Stomach (tissue), 9 donors: Measurements from ENCODE around the gene GPX5. TPM values are rescaled to one million over a fixed set of nuclear protein-coding genes. Genes with fewer than 3 reads are reported as not detected.
A peak's percentile ranks its signal among the peaks of the same experiment; 100 is the strongest.

Experiments
- DNase-seq, 2 donors: peaks; one replicate each; pipeline versions ENCODE4 v3.0.0 to v3.0.0-alpha.2; 2013 to 2019
- H3K27ac ChIP-seq, 5 donors: fragments of 200-600 bp in 4 of 5; sonication (generic) in 4 of 5; one replicate each; pipeline ENCODE4 v1.5.1; 2013 to 2019; ENCODE audit warnings: mild to moderate bottlenecking in 1 of 5, moderate library complexity in 1 of 5
- H3K27me3 ChIP-seq, 3 donors: fragments of 200-600 bp; sonication (generic); one replicate each; pipeline ENCODE4 v1.5.1; 2017 to 2019; ENCODE audit warnings: mixed run types in 1 of 3
- H3K36me3 ChIP-seq, 4 donors: fragments of 200-600 bp; sonication (generic); 1 replicate in 3 of 4; 2 replicates in 1 of 4; pipeline ENCODE4 v1.5.1; 2016 to 2019
- H3K4me1 ChIP-seq, 4 donors: fragments of 200-600 bp; sonication (generic); one replicate each; pipeline ENCODE4 v1.5.1; 2016 to 2019
- H3K4me3 ChIP-seq, 4 donors: fragments of 200-600 bp; sonication (generic) in 3 of 4; one replicate each; pipeline ENCODE4 v1.5.1; 2016 to 2019; ENCODE audit warnings: mild to moderate bottlenecking in 1 of 4
- H3K9me3 ChIP-seq, 4 donors: fragments of 200-600 bp; sonication (generic); one replicate each; pipeline ENCODE4 v1.5.1; 2016 to 2019
- CTCF ChIP-seq, 7 experiments: fragments of 450-650 bp in 4 of 7; fragments of 200-600 bp in 3 of 7; sonication (generic) in 3 of 7; IDR thresholded peaks; one replicate each; pipeline ENCODE4 v1.5.1; 2016 to 2019; ENCODE audit warnings: antibody characterized with exemption in 7 of 7, control low read depth in 2 of 7, mild to moderate bottlenecking in 1 of 7
- EP300 ChIP-seq: sonication (generic); formaldehyde crosslinking; IDR thresholded peaks from one replicate; pipeline ENCODE4 v1.6.1; 2017; ENCODE audit warnings: antibody characterized with exemption
- POLR2A ChIP-seq, 4 donors: fragments of 450-650 bp; IDR thresholded peaks; one replicate each; pipeline ENCODE4 v1.6.1; 2016; ENCODE audit warnings: antibody characterized with exemption in 4 of 4, control low read depth in 2 of 4, mild to moderate bottlenecking in 1 of 4, moderate library complexity in 1 of 4
- POLR2AphosphoS5 ChIP-seq, 3 donors: sonication (generic); formaldehyde crosslinking; IDR thresholded peaks; one replicate each; pipeline ENCODE4 v1.6.1; 2016; ENCODE audit warnings: antibody characterized with exemption in 3 of 3
- WGBS, 5 donors: extraction: QIAGEN DNeasy Blood & Tissue Kit in 3 of 5; methylation state at CpG; one replicate each; pipeline versions ENCODE4 v1.1.5 to v1.1.7; 2013 to 2018; 5-methylcytosine and 5-hydroxymethylcytosine counted together
- intact Hi-C: fragments of 100-400 bp; cut with DNase I; formaldehyde crosslinking; loops from one replicate; pipeline ENCODE4 v1.15.1; 2023; ENCODE audit warnings: low total_unique reads
- polyA plus RNA-seq, 3 donors: library from polyadenylated mRNA; stranded (reverse); fragments of 200-250 nt; gene quantifications; one replicate each; pipeline ENCODE4 v1.2.3, GENCODE V29; 2013
- total RNA-seq, 5 donors: library from RNA; depleted of rRNA; stranded (reverse); fragments of >200 nt; gene quantifications; one replicate each; pipeline versions ENCODE4 v1.1.0 to v1.2.3, GENCODE V29; 2014 to 2016
- donor health status: healthy with polysubstance abuse.
- donor health status: Bipolar disorder and iron deficiency.
- donor health status: healthy.

GPX5 gene
- total and polyA plus RNA-seq, 8 donors = not detected

DNA sequence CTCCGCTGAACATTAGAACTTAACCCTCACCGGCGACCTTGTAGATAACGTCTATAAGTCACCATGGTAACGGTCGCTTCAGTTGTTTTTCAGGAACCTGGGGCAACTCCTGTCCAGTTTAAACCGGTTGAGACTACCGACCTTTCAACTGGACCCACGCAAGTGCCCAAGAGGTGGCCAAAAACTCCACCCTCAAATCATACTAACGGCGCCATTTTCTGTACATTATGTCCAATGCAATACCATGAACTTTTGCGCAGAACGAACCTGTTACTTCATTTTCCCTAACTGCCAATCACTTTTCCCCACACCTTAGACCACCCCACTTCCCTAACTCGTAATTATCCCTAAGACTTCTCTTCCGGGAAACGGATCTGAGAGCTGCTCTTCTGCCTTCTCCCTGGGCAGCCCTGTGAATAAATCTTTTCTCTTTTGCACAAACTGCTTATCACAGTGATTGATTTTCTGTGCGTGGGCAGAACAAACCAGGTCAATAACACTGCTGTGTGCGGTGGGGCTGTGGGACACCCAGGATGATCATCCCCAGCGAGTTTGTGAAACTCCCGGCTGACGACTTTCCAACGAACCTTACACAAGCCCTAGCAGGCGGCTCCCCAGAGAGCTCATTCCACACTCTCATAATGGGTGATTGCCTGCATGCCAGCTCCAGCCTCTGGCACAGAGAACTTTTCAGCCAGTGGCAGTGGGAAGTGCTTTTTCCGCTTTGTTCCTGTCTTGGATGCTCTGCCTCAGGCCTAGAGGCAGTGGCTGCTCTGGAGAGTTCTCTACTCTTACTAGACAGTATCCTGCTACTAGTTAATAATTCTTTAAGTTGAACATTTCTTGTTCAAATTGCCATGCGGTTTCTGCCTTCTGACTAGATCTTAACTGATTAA, 28.6 kb downstream of the GPX5 start:
- intact Hi-C loops = no loop called here
- TF ChIP-seq EP300 (no peak), POLR2A (IDR thresholded peaks at IDR 0.05) (no peak), CTCF (IDR thresholded peaks at IDR 0.05) (no peak), POLR2AphosphoS5 (IDR thresholded peaks at IDR 0.05) (no peak)
- Histone ChIP-seq H3K27me3 (peaks cover 0 to 51% (median 18%) of the 10 kb centered on the region in 3 donors), H3K9me3 (peaks cover 0 to 7% (median 2%) of the 10 kb centered on the region in 4 donors), H3K27ac (no peak overlapping the region), H3K4me1 (no peaks in the 10 kb centered on the region), H3K4me3 (no peak overlapping the region), H3K36me3 (no peaks in the 10 kb centered on the region)
- WGBS, 5 donors = 15 to 22% (median 18%) methylated on average over 24 to 25 of the region's 25 CpGs
- peak in 1 of 2 donors; percentile 69 for DNase-seq

DNA sequence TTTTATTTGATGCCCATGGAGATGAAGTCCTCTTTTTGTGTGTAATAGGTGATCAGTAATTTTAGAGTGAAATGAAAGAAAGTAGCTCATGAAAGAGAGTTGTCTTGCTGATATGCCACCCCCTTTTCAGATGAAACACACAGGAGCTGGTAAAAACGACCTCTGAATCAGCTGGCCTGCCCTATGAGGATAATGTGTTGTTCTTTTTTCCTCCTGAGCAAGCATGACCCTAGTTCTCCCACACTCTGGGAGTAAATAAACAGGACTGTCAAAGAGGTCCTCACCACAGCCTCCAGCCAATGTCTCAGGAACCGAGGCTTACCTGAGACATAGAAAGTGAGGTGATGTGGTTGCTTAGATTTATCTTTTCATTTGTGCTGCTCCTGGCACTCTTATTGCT, 29.5 kb downstream of the GPX5 start:
- WGBS, 5 donors = 37 to 59% (median 49%) methylated on average over 2 of the region's 2 CpGs
- Histone ChIP-seq H3K9me3 (peaks cover 0 to 4% (median 0%) of the 10 kb centered on the region in 4 donors), H3K27ac (no peak overlapping the region), H3K27me3 (peaks cover 0 to 42% (median 12%) of the 10 kb centered on the region in 3 donors), H3K36me3 (no peaks in the 10 kb centered on the region), H3K4me3 (no peak overlapping the region), H3K4me1 (no peaks in the 10 kb centered on the region)
- TF ChIP-seq POLR2AphosphoS5 (IDR thresholded peaks at IDR 0.05) = no peak
- no peak for TF ChIP-seq CTCF (IDR thresholded peaks at IDR 0.05)
- no peak for TF ChIP-seq EP300
- intact Hi-C loops = no loop called here
- DNase-seq = no peak

DNA sequence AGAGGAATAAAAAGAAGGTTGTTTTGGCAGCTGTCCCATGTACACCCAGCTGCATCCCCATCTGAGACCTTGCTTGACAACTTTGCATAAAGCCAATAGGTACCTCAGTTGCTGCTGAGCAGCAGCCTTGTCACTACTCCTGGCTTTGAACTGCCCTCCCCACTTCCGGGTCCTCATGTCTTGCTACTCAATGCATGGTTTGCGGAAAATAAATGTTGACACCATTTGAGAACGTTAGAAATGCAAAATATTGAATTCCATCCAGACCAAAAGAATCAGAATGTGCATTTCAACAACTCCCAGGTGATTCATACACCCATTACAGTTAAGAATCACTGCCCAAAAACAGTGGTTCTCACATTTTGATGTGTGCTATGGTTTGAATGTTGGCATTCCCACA, 32.9 kb downstream of the GPX5 start:
- intact Hi-C loops = no loop called here
- H3K9me3 ChIP-seq = no peaks in the 10 kb centered on the region

More for the DNA sequence above, 32.9 kb downstream of the GPX5 start:
- 60 to 69% (median 63%) methylated on average over 3 of the region's 3 CpGs for WGBS, 5 donors
- DNase-seq = no peak
- Histone ChIP-seq H3K36me3 (no peaks in the 10 kb centered on the region), H3K4me3 (no peak overlapping the region), H3K4me1 (no peaks in the 10 kb centered on the region), H3K27ac (no peak overlapping the region), H3K27me3 (peaks cover 0 to 31% (median 7%) of the 10 kb centered on the region in 3 donors)
- TF ChIP-seq POLR2A (IDR thresholded peaks at IDR 0.05) (no peak), EP300 (no peak), CTCF (IDR thresholded peaks at IDR 0.05) (no peak), POLR2AphosphoS5 (IDR thresholded peaks at IDR 0.05) (no peak)
